HepG2 (cell line): ENCODE measurements around the gene SETD2. TPM values are rescaled to one million over a fixed set of nuclear protein-coding genes. Genes with fewer than 3 reads are reported as not detected.

ENCODE experiments used
- ATF7-NPFF ChIP-seq: sonication (generic); formaldehyde crosslinking; IDR thresholded peaks from 2 replicates; pipeline ENCODE4 v1.8.1; 2023; ENCODE audit warnings: mild to moderate bottlenecking, low read depth, missing genetic modification reagents, moderate library complexity
- CEBPB ChIP-seq: IDR thresholded peaks from 2 replicates; pipeline ENCODE4 v1.6.1; 2011; ENCODE audit warnings: low read depth, low read length, improper control_type of control experiment, borderline replicate concordance
- KDM5B ChIP-seq: sonication (generic); formaldehyde crosslinking; IDR thresholded peaks from 2 replicates; pipeline ENCODE4 v1.4.0; 2020; ENCODE audit warnings: missing genetic modification reagents, mild to moderate bottlenecking, borderline replicate concordance
- MAFF ChIP-seq: IDR thresholded peaks from 2 replicates; pipeline ENCODE4 v1.6.1; 2011; ENCODE audit warnings: low read depth, low read length, improper control_type of control experiment
- MEF2D ChIP-seq: sonication (generic); formaldehyde crosslinking; IDR thresholded peaks from 2 replicates; pipeline ENCODE4 v1.5.1; 2020; ENCODE audit warnings: mild to moderate bottlenecking, missing genetic modification reagents
- PHF5A ChIP-seq: IDR thresholded peaks from one replicate; pipeline ENCODE4 v1.6.1; 2018; ENCODE audit warnings: low read depth, missing genetic modification reagents; ENCODE audit not compliant: unreplicated experiment
- POLR2A ChIP-seq, 2 experiments: IDR thresholded peaks; 2 replicates each; pipeline ENCODE4 v1.6.1; 2011; ENCODE audit warnings: low read depth in 2 of 2, low read length in 2 of 2, mild to moderate bottlenecking in 1 of 2, moderate library complexity in 1 of 2; ENCODE audit not compliant: insufficient read depth in 1 of 2
- ZNF292 ChIP-seq: sonication (generic); formaldehyde crosslinking; IDR thresholded peaks from 2 replicates; pipeline ENCODE4 v1.8.1; 2022; ENCODE audit warnings: mild to moderate bottlenecking, low read depth, missing genetic modification reagents, borderline replicate concordance
- polyA plus RNA-seq, 8 experiments: library from polyadenylated mRNA; depleted of rRNA in 3 of 8; stranded (reverse) in 7 of 8; unstranded in 1 of 8; fragments of >200 nt; fragmentation: Illumina TruSeq in 4 of 8; extraction: Trizol in 4 of 8; gene quantifications; 2 replicates each; pipeline versions ENCODE4 v1.2.1 to v1.2.3, GENCODE V29; 2011 to 2016; ENCODE audit warnings: low read depth in 4 of 8, missing spikeins in 1 of 8, mixed read lengths in 1 of 8; ENCODE audit not compliant: insufficient read depth in 1 of 8
- total RNA-seq, 5 experiments: library from RNA; depleted of rRNA; stranded (reverse); fragments of >200 nt; fragmentation: Illumina TruSeq; extraction: Trizol; gene quantifications; 2 replicates each; pipeline ENCODE4 v1.2.3, GENCODE V29; 2016; ENCODE audit warnings: low read depth in 1 of 5
- TF ChIP-seq, protein P1 (sequence below): sonication (generic); formaldehyde crosslinking; IDR thresholded peaks from 2 replicates; pipeline ENCODE4 v1.4.0; 2020; ENCODE audit warnings: missing genetic modification reagents
- TF ChIP-seq, protein P2 (sequence below): IDR thresholded peaks from 2 replicates; pipeline ENCODE4 v1.6.1; 2016; ENCODE audit warnings: low read depth
- TF ChIP-seq, protein P3 (sequence below): sonication (generic); formaldehyde crosslinking; IDR thresholded peaks from 2 replicates; pipeline ENCODE4 v1.5.0; 2020; ENCODE audit warnings: missing genetic modification reagents
- TF ChIP-seq, protein P4 (sequence below): sonication (generic); formaldehyde crosslinking; IDR thresholded peaks from 2 replicates; pipeline ENCODE4 v1.4.0; 2020; ENCODE audit warnings: missing genetic modification reagents
- TF ChIP-seq, protein P5 (sequence below): sonication (generic); formaldehyde crosslinking; IDR thresholded peaks from 2 replicates; pipeline ENCODE4 v1.5.1; 2020; ENCODE audit warnings: mild to moderate bottlenecking, missing genetic modification reagents

SETD2 gene
- total and polyA plus RNA-seq, 2 of the 13 experiments (the other 11 are each of a cell fraction or from before 2014, with no cell fraction given) = 14.2 to 24.2 TPM

DNA sequence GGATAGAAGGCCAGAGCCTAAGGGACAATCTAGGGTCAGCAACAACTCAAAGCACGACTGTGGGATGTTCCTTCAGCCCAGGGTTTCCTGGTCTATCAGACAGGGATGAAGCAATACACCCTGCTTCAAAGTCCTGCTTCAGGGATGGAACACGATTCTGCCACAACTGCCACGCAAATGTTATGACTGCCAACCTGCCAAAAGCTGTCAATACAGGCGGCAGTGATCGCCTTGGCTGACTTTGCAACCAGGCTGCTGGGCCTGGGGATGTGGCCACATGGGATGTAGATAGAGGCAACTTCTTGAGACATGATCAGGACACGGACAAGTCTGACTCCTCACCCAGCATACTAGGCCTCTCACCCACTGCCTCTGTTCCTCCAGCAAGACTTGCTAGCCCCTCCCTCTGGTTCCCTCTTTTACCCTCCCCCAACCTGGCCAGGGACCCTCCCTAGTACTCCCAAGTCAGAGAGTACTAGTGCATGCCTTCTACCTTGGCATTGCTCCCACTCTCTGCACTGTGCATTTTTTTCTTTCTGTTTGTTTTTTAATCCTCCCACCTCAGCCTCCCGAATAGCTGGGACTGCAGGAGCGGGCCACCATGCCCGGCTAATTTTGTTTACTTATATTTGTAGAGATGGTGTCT lies 195.0 kb downstream of the SETD2 start (continued):
- TF ChIP-seq, protein P1, sequence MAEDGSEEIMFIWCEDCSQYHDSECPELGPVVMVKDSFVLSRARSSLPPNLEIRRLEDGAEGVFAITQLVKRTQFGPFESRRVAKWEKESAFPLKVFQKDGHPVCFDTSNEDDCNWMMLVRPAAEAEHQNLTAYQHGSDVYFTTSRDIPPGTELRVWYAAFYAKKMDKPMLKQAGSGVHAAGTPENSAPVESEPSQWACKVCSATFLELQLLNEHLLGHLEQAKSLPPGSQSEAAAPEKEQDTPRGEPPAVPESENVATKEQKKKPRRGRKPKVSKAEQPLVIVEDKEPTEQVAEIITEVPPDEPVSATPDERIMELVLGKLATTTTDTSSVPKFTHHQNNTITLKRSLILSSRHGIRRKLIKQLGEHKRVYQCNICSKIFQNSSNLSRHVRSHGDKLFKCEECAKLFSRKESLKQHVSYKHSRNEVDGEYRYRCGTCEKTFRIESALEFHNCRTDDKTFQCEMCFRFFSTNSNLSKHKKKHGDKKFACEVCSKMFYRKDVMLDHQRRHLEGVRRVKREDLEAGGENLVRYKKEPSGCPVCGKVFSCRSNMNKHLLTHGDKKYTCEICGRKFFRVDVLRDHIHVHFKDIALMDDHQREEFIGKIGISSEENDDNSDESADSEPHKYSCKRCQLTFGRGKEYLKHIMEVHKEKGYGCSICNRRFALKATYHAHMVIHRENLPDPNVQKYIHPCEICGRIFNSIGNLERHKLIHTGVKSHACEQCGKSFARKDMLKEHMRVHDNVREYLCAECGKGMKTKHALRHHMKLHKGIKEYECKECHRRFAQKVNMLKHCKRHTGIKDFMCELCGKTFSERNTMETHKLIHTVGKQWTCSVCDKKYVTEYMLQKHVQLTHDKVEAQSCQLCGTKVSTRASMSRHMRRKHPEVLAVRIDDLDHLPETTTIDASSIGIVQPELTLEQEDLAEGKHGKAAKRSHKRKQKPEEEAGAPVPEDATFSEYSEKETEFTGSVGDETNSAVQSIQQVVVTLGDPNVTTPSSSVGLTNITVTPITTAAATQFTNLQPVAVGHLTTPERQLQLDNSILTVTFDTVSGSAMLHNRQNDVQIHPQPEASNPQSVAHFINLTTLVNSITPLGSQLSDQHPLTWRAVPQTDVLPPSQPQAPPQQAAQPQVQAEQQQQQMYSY (CRISPR knock-in tag) = no peak
- TF ChIP-seq CEBPB (peak; percentile 90), MAFF (no peak), PHF5A (CRISPR knock-in tag) (no peak), KDM5B (CRISPR knock-in tag) (no peak), ZNF292 (CRISPR knock-in tag) (no peak), POLR2A (IDR thresholded peaks at IDR 0.05; ENCODE audit: insufficient read depth in 1 of 2, low read depth in 2 of 2, low read length in 2 of 2) (no peak), ATF7-NPFF (CRISPR knock-in tag) (no peak), MEF2D (CRISPR knock-in tag) (no peak)
- TF ChIP-seq, protein P2, sequence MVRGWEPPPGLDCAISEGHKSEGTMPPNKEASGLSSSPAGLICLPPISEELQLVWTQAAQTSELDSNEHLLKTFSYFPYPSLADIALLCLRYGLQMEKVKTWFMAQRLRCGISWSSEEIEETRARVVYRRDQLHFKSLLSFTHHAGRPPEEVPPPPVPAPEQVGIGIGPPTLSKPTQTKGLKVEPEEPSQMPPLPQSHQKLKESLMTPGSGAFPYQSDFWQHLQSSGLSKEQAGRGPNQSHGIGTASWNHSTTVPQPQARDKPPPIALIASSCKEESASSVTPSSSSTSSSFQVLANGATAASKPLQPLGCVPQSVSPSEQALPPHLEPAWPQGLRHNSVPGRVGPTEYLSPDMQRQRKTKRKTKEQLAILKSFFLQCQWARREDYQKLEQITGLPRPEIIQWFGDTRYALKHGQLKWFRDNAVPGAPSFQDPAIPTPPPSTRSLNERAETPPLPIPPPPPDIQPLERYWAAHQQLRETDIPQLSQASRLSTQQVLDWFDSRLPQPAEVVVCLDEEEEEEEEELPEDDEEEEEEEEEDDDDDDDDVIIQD (CRISPR knock-in tag) = no peak
- TF ChIP-seq, protein P3, sequence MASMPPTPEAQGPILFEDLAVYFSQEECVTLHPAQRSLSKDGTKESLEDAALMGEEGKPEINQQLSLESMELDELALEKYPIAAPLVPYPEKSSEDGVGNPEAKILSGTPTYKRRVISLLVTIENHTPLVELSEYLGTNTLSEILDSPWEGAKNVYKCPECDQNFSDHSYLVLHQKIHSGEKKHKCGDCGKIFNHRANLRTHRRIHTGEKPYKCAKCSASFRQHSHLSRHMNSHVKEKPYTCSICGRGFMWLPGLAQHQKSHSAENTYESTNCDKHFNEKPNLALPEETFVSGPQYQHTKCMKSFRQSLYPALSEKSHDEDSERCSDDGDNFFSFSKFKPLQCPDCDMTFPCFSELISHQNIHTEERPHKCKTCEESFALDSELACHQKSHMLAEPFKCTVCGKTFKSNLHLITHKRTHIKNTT (CRISPR knock-in tag) = no peak
- TF ChIP-seq, protein P4, sequence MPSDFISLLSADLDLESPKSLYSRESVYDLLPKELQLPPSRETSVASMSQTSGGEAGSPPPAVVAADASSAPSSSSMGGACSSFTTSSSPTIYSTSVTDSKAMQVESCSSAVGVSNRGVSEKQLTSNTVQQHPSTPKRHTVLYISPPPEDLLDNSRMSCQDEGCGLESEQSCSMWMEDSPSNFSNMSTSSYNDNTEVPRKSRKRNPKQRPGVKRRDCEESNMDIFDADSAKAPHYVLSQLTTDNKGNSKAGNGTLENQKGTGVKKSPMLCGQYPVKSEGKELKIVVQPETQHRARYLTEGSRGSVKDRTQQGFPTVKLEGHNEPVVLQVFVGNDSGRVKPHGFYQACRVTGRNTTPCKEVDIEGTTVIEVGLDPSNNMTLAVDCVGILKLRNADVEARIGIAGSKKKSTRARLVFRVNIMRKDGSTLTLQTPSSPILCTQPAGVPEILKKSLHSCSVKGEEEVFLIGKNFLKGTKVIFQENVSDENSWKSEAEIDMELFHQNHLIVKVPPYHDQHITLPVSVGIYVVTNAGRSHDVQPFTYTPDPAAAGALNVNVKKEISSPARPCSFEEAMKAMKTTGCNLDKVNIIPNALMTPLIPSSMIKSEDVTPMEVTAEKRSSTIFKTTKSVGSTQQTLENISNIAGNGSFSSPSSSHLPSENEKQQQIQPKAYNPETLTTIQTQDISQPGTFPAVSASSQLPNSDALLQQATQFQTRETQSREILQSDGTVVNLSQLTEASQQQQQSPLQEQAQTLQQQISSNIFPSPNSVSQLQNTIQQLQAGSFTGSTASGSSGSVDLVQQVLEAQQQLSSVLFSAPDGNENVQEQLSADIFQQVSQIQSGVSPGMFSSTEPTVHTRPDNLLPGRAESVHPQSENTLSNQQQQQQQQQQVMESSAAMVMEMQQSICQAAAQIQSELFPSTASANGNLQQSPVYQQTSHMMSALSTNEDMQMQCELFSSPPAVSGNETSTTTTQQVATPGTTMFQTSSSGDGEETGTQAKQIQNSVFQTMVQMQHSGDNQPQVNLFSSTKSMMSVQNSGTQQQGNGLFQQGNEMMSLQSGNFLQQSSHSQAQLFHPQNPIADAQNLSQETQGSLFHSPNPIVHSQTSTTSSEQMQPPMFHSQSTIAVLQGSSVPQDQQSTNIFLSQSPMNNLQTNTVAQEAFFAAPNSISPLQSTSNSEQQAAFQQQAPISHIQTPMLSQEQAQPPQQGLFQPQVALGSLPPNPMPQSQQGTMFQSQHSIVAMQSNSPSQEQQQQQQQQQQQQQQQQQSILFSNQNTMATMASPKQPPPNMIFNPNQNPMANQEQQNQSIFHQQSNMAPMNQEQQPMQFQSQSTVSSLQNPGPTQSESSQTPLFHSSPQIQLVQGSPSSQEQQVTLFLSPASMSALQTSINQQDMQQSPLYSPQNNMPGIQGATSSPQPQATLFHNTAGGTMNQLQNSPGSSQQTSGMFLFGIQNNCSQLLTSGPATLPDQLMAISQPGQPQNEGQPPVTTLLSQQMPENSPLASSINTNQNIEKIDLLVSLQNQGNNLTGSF (CRISPR knock-in tag) = no peak
- TF ChIP-seq, protein P5, sequence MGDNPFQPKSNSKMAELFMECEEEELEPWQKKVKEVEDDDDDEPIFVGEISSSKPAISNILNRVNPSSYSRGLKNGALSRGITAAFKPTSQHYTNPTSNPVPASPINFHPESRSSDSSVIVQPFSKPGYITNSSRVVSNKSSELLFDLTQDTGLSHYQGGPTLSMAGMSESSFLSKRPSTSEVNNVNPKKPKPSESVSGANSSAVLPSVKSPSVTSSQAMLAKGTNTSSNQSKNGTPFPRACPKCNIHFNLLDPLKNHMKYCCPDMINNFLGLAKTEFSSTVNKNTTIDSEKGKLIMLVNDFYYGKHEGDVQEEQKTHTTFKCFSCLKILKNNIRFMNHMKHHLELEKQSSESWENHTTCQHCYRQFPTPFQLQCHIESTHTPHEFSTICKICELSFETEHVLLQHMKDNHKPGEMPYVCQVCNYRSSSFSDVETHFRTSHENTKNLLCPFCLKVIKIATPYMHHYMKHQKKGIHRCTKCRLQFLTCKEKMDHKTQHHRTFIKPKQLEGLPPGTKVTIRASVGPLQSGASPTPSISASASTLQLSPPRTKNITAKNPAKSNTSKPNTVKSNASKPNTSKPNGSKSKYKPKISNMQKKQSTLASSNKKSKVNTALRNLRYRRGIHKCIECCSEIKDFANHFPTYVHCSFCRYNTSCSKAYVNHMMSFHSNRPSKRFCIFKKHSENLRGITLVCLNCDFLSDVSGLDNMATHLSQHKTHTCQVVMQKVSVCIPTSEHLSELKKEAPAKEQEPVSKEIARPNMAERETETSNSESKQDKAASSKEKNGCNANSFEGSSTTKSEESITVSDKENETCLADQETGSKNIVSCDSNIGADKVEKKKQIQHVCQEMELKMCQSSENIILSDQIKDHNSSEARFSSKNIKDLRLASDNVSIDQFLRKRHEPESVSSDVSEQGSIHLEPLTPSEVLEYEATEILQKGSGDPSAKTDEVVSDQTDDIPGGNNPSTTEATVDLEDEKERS (CRISPR knock-in tag) = no peak
